OCI-M2 (cell line): ENCODE data around the gene FGF22.
"Not testable (repeated sequence)": the region's sequence is repeated elsewhere in the genome, so short reads cannot be mapped to it uniquely, and the experiment has no call there.

ENCODE experiments used
- DNase-seq: peaks from one replicate; lab custom pipeline; 2025; ENCODE audit not compliant: unreplicated experiment; lab: John Stamatoyannopoulos, UW

The FGF22 gene

DNA sequence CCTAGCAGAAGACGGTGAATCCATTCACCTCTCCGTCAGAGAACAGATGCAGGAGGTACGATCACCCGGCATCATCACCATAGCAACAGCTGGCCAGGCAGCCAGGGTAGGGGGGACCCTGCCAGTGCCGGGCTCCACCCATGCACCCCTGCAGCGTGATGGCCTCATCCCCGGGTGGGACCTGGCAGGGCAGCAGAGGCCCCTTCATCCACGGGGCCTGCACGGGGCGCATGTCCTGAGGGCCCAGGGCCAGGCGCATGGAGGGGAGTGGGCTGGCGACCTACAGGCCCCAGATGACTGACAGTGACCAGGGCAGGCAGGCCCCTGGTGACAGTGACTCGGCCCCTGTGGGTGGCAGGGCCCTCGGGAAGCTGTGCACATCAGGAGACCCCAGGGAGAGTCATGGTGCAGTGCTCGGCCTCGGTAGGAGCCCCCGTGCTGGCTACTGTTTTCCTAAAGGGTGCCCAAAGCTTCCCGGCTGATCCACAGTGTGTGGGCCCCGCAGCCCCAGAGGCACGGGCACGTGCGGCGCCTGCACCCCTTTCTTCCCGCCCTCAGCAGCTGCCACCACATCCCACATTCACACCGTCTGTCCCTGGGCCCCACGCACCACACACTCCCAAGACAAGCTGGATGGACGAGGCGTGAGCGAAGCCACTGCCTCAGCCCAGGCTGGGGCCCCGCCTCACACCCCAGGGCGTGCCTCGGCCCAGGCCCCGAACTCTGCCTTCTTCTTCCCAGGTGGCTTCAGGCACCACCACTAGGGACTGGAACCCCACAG lies 18.6 kb downstream of the FGF22 start:
- no peak for DNase-seq

DNA sequence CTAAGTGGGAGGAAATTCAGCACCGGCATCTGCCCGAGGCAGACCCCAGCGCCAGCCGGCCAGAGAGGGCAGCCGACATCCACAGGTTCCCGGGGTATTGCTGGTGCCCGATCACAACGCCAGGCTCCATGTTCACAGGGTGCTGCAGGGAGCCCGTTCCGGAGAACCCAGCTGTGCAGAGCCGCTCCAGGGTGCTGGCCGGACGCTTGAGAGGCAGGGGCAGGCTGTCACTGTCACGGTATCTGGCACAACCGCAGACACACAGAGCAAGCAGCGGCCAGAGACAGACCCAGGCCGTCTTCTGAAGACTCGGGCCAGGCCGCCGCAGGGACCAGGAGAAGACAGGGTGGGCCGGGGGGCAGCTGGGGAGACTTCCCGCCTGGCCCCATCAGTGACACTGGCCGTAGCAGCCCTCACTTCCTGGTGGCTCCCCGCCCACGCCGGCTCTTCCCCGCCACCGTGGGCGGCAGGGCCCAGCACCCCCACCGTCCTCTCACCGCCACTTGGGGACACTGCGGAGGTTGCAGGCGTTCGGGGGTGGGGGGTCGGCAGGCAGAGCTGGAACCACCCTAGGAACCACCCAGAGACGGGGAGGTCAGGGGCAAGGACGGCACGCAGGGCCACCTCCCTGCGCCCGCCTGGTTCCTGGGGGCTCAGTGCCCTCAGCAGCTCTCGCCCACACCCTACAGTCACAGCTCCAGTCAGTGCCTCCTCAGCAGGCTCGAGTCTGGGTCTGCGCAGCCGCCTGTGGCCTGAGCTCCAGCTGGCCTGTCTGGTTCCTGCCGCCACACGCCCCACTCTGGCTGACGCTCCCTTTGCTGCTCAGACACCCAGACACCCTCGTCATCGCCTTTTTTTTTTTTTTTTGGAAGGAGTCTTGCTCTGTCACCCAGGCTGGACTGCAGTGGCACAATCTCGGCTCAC lies 19.5 kb downstream of the FGF22 start:
- no peak for DNase-seq

DNA sequence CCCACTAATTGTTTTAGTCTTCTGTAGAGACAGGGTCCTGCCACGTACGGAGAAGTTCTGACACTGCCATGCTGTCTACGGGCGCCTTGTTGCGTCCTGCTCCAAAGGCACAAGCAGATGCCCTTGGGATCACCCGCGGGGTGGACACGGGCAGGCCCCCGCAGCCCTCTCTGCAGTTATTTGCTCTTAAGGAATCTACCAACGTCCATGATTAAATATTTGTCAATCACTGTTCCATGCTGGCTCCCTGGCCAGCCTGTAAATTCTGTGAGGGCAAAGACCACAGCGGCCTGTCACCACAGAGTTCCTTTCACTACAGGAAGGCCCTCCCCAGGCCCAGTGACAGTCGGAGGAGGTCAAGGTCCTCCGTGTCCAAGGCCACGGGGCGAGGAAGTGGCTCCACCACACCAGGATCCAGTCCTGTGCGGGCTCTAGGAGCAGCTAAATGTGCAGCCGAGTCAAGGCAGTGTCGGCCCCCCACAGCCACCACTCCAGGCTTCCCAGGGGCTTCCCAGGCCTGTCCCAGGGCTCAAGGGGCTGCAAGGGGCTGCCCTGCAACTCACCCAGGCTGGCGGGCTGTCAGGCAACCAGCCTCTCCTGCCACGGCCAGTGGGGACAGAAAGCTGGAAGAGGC lies 21.2 kb downstream of the FGF22 start:
- no peak for DNase-seq

DNA sequence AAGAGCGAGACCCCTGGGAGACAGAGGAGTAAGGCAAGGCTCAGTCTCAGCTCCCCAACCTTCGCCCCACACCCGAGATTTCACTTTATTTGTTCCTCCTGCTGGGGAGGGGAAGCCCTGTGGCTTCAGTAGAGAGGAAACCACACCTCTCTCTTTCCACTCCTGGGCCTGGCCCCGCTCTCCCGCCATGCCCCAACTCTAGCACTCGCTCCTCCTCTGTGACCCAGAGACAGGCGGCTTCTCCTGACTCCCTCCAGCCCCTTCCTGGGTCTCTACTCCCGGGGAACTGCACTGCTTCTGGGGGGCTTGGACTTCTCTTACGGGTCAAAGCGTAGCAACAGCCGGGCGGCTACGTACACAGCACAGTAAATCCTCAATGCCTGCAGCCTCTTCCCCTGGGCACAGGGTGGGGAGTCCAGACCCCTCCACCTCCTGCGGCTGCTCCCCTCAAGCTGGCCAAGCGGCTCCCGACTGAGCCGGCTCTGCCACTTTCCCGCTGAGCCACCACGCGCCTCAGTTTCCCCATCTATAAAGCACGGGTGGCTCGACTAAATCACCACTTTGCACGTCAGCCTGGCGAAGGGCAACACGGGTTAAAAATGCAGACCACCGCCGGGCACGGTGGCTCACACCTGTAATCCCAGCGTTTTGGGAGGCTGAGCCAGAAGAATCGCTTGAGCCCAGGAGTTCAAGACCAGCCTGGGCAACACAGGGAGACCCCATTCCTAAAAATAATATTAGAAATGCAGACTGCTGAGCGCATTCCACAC lies 21.9 kb downstream of the FGF22 start:
- DNase-seq, result no peak

DNA sequence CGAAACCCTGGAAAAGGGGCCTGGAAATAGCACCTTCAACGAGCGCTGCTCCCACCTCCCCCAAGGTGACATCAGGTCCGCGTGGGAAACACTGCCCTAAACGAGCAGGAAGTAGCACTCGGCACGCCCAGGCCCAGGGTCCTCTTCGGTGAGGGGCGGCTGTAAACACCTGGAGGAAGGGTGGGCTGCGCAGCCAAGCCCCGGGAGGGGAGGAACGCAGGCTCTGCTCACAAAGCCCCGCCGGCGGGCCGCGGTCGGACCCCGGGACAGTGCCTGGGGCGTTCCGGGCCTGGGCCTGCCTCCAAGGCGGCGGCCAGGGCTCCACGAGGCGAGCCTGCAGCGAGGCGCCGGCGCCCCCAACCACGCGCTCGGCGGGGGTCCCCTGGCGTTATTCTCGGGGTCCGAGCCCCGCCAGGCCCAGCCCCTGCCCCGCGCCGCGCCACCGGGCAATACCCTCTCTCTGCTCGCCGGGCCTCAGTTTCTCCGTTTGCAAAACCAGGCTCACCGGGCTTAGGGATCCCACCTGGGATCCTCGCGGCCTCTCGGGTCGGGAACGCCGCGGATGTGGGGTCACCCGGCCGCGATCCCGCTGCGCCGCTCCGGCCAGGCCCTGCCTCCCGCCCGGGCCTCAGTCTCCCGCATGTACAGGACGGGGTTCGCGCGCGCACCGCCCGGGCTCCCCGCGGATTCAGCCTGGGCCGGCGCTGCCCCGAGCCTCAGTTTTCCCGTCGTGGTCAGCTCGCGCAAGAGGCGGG lies 22.7 kb downstream of the FGF22 start:
- DNase-seq, result no peak

DNA sequence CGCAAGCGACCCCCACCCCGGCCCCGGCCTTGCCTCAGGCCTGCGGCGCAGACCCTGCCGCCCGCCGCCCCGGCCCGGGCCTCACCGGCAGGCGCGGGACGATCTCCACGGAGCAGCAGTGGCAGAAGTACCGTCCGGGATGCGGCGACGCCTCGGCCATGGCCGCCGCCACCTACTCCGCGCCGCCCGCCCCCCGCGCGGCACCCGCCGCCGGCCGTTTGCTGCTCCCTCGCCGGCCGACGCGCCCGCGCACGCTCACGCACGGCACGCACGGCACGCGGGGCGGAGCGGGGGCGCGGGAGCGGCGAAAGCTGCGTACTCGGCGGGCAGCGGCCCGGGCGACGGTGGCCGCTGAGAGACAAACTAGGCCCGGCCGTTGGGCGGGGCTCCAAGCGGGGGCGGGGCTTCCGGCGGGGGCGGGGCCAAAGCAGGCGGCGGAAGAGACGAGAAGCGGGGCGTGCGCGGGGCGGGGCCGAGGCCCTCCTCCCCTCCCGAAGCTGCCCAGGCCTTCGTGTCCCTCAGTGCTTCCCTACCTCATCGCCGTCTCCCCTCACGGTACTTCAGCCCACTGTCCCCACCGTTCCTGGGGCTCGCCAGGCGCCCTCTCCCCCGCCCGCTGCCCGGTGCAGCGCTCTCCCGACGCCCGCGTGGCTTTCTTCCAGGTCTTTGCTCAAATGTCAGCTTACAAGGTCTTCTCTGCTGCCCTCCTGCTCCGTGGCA lies 23.4 kb downstream of the FGF22 start, which contains the start of gene RNF126:
Gene RNF126, minus strand, starts transcription at position 253 of the 720 bp plus-strand sequence. Its CDS starts 93 bp downstream, at position 160.
- peak; percentile 12 for DNase-seq

DNA sequence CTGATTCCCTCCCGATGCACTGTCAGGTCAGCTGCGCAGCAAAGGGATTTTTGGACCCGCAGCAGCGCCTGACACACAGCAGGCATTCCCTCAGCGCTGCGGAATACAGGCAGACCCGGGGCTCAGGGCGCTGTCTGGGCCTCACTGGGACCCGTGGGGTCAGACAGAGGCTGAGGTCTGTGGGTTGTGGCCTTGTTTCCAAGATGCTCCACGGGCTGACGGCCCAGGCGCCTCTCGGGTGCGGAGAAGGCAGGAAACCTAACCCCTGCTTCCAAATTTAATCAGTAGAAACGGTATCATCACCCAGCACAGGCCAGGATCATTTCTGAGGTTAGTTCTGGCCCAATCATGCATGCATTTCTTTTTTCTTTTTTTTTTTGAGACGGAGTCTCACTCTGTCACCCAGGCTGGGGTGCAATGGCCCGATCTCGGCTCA lies 24.0 kb downstream of the FGF22 start:
- no peak for DNase-seq

DNA sequence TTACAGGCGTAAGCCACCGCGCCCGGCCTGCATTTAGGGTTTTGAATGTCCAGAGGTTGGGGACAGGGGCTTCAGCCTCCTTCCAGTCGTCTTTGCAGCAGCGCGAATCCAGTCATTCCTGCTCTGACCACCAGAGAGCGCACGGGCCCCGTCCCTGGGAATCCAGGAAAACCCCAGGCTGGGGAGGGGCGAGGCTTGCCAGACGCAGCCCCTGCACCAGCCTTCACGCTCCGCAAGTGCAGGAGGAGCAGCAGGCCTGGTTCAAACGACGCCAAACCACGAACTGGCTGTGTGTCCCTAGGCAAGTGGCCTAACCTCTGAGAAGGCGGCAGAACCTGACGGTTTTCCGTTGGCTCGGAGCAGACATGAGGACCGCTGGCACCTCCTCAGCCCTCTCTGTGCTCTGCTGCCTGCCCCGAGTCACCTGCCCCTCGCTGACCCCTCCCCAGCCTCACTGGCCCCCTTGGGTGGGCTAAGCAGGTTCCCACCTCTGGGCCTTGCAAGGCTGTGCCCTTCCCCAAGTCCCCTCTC lies 25.3 kb downstream of the FGF22 start:
- peak; percentile 28 for DNase-seq

DNA sequence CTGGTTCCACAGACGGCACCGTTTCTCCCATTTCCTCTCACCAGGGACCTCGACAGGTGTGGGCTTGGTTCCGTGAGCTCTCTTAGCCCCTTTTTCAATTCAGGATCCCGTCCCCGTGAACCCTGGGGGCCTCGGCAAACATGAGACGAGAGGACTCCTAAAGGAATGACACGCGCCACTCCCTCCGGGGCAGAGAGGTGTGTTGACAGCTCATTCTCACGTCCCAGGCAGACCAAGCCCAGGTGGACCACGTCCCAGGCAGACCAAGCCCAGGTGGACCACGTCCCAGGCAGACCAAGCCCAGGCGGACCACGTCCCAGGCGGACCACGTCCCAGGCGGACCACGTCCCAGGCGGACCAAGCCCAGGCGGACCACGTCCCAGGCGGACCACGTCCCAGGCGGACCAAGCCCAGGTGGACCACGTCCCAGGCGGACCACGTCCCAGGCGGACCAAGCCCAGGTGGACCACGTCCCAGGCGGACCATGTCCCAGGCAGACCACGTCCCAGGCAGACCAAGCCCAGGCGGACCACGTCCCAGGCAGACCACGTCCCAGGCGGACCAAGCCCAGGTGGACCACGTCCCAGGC lies 27.4 kb downstream of the FGF22 start:
- not testable (repeated sequence) for DNase-seq

DNA sequence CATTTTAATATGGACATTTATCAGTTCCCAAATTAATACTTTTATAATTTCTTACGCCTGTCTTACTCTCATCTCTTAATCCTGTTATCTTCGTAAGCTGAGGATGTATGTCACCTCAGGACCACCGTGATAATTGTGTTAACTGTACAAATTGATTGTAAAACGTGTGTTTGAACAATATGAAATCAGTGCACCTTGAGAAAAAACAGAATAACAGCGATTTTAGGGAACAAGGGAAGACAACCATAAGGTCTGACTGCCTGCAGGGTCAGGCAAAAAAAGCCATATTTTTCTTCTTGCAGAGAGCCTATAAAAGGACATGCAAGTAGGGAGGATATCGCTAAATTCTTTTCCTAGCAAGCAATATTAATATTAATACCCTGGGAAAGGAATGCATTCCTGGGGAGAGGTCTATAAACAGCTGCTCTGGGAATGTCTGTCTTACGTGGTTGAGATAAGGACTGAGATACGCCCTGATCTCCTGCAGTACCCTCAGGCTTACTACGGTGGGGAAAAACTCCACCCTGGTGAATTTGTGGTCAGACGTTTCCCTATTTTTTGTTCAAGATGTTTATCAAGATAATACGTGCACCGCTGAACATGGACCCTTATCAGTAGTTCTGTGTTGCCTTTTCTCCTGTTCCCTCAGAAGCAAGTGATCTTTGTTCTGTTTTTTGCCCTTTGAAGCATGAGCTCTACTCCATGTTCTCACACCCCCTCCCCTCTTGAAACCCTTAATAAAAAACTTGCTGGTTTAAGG lies 29.2 kb downstream of the FGF22 start:
- DNase-seq, result peak; percentile 3

DNA sequence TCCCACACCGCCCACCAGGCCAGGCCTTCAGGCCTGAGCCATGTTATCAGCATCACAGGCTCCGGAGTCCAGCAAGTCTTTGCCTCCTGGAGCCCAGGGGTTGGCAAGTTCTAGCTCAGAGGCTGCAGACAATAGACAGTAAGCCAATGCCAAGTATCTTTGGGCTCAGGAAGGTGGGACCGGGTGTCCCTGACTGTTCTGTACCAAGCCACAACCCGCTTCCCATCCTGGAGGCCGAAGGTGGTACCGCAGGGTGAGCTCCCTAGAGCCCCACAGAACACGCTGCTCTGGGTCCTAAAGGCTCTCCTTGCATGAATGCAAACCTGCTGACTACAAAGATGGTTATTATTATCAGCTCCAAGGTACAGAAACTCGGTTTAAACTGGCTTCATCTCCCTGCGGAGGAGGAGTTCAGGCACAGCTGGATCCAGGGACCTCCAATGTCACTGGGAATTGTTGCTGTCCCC lies 31.0 kb downstream of the FGF22 start:
- DNase-seq, result no peak

DNA sequence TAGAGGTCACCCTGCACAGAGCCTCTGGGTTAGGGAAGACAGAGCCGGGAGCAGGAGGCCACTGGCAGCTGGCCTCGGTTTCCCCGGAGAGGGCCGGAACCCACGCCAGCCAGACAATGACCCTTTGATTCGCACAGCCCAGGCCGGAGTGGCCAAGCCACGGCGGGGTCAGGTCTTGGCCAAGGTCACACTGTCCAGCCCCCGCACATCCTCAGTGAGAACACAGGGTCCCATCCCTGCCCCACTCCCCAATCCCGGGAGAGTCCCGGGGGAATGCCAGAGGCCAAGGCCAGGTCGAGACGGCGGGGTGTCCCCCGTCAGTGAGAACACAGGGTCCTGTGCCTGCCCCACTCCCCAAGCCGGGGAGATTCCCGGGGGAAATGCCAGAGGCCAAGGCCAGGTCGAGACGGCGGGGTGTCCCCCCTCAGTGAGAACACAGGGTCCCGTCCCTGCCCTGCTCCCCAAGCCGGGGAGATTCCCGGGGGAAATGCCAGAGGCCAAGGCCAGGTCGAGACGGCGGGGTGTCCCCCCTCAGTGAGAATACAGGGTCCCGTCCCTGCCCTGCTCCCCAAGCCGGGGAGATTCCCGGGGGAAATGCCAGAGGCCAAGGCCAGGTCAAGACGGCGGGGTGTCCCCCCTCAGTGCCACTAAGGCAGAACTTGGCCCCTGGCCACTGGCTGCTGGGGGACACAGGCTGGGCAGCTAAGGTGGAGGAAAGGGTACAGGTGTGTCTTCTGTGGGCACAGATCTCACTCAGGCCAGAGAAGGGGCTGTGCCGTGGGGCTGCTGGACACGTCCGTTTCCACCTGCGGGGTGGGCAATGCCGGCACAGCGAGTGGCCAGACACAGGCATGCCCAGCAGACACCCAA lies 34.8 kb downstream of the FGF22 start:
- DNase-seq, result no peak

DNA sequence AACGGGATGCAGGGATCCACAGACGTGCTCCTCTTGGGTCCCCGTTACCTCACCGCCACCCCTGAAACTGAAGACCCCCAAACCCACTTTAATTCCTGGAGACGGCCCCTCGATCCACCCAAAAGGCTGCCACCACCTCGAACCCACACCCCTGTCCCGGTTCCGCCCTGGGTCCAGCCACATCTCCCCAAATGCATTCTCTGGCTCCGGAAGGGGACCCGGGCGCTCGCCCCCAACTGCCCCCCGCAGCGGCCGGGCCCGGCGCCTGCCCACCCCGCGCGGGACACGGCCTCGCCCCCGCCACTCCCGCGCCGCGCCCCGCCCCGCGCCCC lies 36.3 kb downstream of the FGF22 start:
- DNase-seq, result no peak

DNA sequence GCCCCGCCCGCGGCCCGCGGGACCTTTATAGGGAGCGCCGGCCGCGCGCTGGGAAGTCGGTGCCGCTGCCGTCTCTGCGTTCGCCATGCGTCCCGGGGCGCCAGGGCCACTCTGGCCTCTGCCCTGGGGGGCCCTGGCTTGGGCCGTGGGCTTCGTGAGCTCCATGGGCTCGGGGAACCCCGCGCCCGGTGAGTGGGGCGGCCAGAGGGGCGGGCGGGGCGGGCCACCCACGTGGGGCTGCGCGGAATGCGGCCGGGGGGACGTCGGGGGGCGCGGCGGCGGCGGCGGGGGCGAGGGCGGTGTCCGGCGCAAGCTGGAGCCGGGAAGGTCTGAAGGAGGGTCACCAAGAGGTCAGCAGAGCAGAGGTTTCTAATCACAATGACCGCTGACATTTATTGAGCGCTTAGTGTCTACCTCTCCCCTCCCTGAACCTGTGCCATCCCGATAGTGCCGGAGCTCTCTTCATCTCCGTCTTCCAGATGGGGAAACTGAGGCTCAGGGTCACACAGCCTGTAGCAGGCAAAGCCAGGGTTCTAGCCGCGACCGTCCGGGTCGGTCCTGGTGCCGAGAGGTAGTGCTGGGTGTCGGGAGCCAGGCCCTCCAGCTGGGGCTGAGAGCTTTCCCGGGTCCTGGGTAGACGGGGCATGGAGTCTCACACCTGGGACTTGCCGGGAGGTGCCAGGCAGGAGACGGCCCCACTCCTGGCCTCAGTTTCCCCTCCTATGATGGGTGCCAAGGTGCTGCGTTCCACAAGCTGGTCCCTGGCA lies 36.8 kb downstream of the FGF22 start, which contains the start of gene FSTL3:
Gene FSTL3, plus strand, starts transcription at position 54 of the 767 bp plus-strand sequence. Its CDS starts 32 bp downstream, at position 86.
- DNase-seq, result no peak

DNA sequence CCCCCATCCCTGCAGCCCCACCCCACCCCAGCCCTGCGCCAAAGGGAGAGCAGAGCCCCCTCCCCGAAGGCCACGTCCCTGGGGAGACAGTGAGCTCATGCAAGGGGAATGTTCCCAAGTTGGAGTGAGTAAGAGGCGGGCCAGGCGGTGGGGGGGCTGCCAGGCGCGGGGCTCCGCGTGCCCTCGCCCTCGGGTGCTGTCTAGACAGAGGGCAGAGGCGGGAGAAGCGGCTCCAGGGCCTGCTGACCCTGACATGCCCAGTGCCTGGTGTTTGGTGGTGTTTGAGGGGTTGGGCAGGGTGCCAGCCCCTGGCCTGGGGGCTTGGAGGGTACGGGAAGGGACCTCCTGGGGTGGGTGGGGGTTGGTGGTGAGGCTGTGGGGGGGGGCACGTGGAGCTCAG lies 37.5 kb downstream of the FGF22 start:
- no peak for DNase-seq
